GM12892 (cell line): ENCODE data around the gene CBX8.

Experiments
- POLR2A ChIP-seq: IDR thresholded peaks from 2 replicates; pipeline ENCODE4 v1.6.1; 2011; ENCODE audit warnings: low read depth, low read length, control low read depth
- POLR2AphosphoS5 ChIP-seq: IDR thresholded peaks from 2 replicates; pipeline ENCODE4 v1.6.1; 2011; ENCODE audit warnings: low read depth, low read length, control low read depth
- TAF1 ChIP-seq: IDR thresholded peaks from 2 replicates; pipeline ENCODE4 v1.6.1; 2011; ENCODE audit warnings: low read depth, mild to moderate bottlenecking, control low read depth, low read length, borderline replicate concordance

DNA sequence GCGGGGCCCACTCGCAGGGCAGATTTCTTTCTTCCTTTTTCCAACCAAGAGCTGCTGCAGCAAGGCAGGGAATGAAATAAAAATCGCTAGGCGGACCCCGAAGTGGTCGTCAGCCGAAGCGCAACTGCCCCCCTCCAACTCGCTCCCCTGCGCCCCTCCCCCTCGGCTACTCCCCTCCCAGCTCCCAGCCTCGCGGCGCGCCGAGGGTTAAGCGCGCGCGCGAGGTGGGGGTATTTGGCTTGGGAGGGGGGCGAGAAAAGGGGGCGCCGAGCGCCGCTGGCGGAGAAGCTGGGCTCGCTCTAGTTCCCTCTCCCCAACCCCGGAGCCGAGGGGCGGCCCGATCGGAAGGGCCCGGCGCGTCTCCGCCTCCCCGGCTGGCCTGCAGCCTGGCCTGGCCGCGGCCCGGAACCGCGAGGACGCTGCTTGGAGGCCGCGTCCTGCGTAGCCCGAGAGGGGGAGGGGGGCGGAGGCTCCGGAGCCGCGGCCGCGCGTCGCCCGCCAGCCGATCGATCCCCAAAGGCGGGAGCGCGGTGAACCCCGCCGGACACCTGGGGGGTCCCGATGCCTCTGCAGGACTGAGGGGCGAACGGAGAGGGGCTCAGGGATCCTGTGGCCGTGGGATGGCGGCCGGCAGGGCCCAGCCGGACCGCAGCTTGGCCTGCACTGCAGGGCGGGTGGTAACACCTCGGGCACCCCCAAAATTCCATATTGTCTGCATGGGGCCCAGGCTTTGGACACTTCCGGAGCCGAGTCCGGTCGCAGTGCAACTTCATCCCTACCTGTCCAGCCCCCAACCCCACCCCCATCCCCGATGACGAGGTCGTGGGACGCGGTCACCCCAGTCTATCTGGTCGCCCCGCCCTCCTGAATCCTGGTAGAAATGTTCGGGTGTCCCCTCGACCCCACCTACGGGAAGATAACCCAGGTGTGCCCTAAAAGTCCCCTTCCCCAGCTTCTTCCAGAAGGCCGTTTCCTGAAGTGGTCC lies 47.2 kb upstream of the CBX8 start:
- TF ChIP-seq POLR2AphosphoS5, result no peak
- TF ChIP-seq POLR2A, result no peak
- no peak for TF ChIP-seq TAF1
